Colonic mucosa (tissue), 4 donors: ENCODE results near the gene NLRP8. TPM values are rescaled to one million over a fixed set of nuclear protein-coding genes. Genes with fewer than 3 reads are reported as not detected.

Experiments
- DNase-seq: peaks from one replicate; pipeline ENCODE4 v3.0.0-alpha.2; 2020
- H3K27ac ChIP-seq: fragments of 200-600 bp; one replicate; pipeline ENCODE4 v1.8.0; 2021
- H3K27me3 ChIP-seq: fragments of 200-600 bp; one replicate; pipeline ENCODE4 v1.8.0; 2021
- H3K36me3 ChIP-seq: fragments of 200-600 bp; one replicate; pipeline ENCODE4 v1.8.0; 2021
- H3K4me1 ChIP-seq: fragments of 200-600 bp; one replicate; pipeline ENCODE4 v1.8.0; 2021; ENCODE audit warnings: mild to moderate bottlenecking
- H3K4me3 ChIP-seq: fragments of 200-600 bp; one replicate; pipeline ENCODE4 v1.8.0; 2021
- H3K9ac ChIP-seq, 2 donors: one replicate each; pipeline ENCODE4 v1.7.0; 2013; ENCODE audit warnings: control low read depth in 2 of 2, low read depth in 2 of 2, low read length in 2 of 2
- H3K9me3 ChIP-seq: fragments of 200-600 bp; one replicate; pipeline ENCODE4 v1.8.0; 2021
- CTCF ChIP-seq: fragments of 200-600 bp; IDR thresholded peaks from one replicate; pipeline ENCODE4 v1.8.0; 2022; ENCODE audit warnings: antibody characterized with exemption, mild to moderate bottlenecking
- intact Hi-C: fragments of 100-400 bp; cut with DNase I; formaldehyde crosslinking; loops from one replicate; pipeline ENCODE4 v1.14.1; 2022
- total RNA-seq, 2 donors: library from RNA; stranded (reverse); fragmentation: NEBNext Ultra II Directional in 1 of 2; extraction: Animal tissue kit (Norgen Biotek cat#: 25700) in 1 of 2; gene quantifications; one replicate each; pipeline ENCODE4 v1.2.1, GENCODE V29; 2021
- donor health status: healthy.
- donor health status: DM: no; HTN: no; CAD: no.
- donor health status: DM: no; HTN: no; CAD: no.

NLRP8 gene
- total RNA-seq, 2 donors from 2014 or later = not detected

GRCh38 chr19:55907746-55908145 lies 39.9 kb upstream of the NLRP8 start:
- Histone ChIP-seq H3K27me3 (no peaks in the 10 kb centered on the region), H3K9me3 (no peaks in the 10 kb centered on the region), H3K36me3 (no peaks in the 10 kb centered on the region), H3K4me1 (no peaks in the 10 kb centered on the region), H3K4me3 (no peak overlapping the region), H3K9ac (no peak overlapping the region), H3K27ac (no peak overlapping the region)
- intact Hi-C loops = no loop called here
- DNase-seq = no peak
- no peak for TF ChIP-seq CTCF

- no peak for TF ChIP-seq CTCF
- H3K36me3 ChIP-seq = no peaks in the 10 kb centered on the region
- DNase-seq = no peak
- intact Hi-C loops = no loop called here
- H3K27me3 ChIP-seq = no peaks in the 10 kb centered on the region
- no peaks in the 10 kb centered on the region for H3K4me1 ChIP-seq
- H3K4me3 ChIP-seq = no peak overlapping the region
- H3K27ac ChIP-seq = no peak overlapping the region
- no peak overlapping the region for H3K9ac ChIP-seq
- H3K9me3 ChIP-seq = no peaks in the 10 kb centered on the region
These were observed 37.8 kb upstream of the NLRP8 start for GRCh38 chr19:55909801-55910200.

- Histone ChIP-seq H3K27me3 (no peaks in the 10 kb centered on the region), H3K36me3 (no peaks in the 10 kb centered on the region), H3K27ac (no peak overlapping the region), H3K9me3 (no peaks in the 10 kb centered on the region), H3K4me3 (no peak overlapping the region), H3K9ac (no peak overlapping the region), H3K4me1 (no peaks in the 10 kb centered on the region)
- DNase-seq = no peak
- TF ChIP-seq CTCF = no peak
- intact Hi-C loops = no loop called here
These were observed 34.7 kb upstream of the NLRP8 start for GRCh38 chr19:55912916-55913315.

- Histone ChIP-seq H3K27ac (no peak overlapping the region), H3K4me3 (no peak overlapping the region), H3K9ac (no peak overlapping the region), H3K36me3 (no peaks in the 10 kb centered on the region), H3K9me3 (no peaks in the 10 kb centered on the region), H3K27me3 (no peaks in the 10 kb centered on the region), H3K4me1 (no peaks in the 10 kb centered on the region)
- intact Hi-C loops = no loop called here
- DNase-seq = no peak
- TF ChIP-seq CTCF = no peak
These were observed 33.9 kb upstream of the NLRP8 start for GRCh38 chr19:55913643-55914268.

- DNase-seq = no peak
- H3K27ac ChIP-seq = no peak overlapping the region
- no peak overlapping the region for H3K4me3 ChIP-seq
- H3K9me3 ChIP-seq = no peaks in the 10 kb centered on the region
- H3K9ac ChIP-seq = no peak overlapping the region
- H3K27me3 ChIP-seq = no peaks in the 10 kb centered on the region
- no peaks in the 10 kb centered on the region for H3K36me3 ChIP-seq
- no peak for TF ChIP-seq CTCF
- intact Hi-C loops = no loop called here
- no peaks in the 10 kb centered on the region for H3K4me1 ChIP-seq
These were observed 24.1 kb upstream of the NLRP8 start for GRCh38 chr19:55923556-55923955.
